GM19395 (cell line): ENCODE data around the gene MPO.

ENCODE experiments used
- ATAC-seq: cut with Tn5 transposase; IDR thresholded peaks from one replicate; pipeline ENCODE4 v1.9.1; 2021; ENCODE audit warnings: mild to moderate bottlenecking, moderate library complexity; ENCODE audit not compliant: unreplicated experiment

The MPO gene

DNA sequence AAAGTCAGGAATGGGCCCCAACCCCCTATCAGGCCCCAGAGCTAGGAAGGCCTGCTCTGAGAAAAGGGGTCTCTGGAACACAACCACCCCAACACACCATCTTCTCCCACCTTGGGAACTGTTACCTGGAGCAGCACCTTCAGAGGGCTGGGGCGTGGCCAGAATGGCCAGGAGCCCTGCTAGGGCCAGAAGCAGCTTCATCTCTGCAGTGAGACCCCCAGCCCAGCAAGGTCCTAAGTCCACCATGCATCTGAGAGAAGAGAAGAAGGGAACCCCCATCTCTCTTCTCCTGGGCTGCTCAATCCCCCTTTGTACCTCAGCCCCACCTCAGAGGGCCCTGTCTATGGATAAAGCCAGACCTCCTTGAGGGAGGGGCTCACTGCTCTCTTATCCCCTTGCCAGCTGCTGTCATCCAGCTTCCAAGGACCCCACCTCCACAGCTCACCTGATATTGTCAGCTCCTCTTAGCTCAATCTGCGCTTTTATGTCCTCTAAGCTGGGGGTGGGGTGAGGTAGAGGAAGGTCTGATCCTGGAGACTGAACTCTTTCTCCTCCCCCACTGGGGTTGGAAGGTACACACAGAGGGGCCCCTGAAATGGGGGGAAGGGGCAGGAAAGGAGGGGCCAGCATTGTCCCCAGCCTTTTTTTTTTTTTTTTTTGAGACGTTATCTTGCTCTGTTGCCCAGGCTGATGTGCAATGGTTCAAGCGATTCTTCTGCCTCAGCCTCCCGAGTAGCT is at the start of gene MPO:
Gene MPO, minus strand, starts transcription at position 456 of the 738 bp plus-strand sequence. Its CDS starts 177 bp downstream, at position 279.
- no peak for ATAC-seq

GRCh38 chr17:58329810-58330537 is 49.2 kb upstream of the MPO start:
- ATAC-seq = peak; percentile 20

- ATAC-seq = peak; percentile 51
Measured at GRCh38 chr17:58329035-58329809, 48.5 kb upstream of the MPO start.

DNA sequence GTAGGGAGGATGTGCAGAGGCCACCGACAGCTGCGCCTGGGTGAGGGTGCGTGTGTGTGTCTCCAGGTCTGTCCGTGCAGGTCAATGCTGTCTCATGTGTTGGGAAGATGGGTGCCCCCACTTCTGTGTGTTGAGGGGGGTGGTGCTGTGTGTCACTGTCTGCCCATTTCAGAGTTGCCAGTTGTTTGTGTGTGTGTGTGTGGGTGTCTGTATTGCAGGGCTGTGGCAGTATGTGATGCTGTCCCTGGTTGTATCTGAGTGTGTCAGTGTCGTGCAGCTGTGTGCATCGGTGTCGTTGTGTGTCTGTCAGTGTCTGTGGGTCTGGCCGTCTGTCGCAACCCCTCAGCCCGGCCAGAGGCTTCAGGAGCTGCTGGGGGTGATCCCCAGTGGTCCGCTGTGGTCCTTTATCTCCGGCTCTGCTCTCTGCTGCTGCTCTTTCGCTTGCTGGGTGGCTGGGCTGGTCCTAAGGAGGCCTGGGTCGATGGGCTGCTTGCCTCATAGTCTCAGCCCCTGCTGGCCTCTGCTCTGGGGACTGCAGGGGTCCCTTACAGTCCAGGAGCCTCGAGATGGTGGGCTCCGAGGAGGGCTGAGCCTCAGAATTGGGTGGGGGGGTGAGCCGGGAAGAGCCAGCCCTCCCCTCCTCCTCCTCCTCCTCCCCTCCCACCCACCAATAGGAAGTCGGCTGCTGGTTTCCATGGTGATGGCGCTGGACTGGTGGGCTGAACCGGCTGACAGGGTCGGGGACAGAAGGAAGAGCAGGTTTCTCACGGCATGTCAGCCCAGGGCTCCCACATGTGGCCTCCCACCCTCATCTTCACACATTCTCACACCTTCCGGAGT is 47.7 kb upstream of the MPO start, which contains the start of gene TSPOAP1:
Gene TSPOAP1, minus strand, starts transcription at position 601 of the 840 bp plus-strand sequence. CDS start 875 bp downstream, outside the sequence.
- peak; percentile 4 for ATAC-seq

- no peak for ATAC-seq
Measured at GRCh38 chr17:58327363-58328194, 46.8 kb upstream of the MPO start.

DNA sequence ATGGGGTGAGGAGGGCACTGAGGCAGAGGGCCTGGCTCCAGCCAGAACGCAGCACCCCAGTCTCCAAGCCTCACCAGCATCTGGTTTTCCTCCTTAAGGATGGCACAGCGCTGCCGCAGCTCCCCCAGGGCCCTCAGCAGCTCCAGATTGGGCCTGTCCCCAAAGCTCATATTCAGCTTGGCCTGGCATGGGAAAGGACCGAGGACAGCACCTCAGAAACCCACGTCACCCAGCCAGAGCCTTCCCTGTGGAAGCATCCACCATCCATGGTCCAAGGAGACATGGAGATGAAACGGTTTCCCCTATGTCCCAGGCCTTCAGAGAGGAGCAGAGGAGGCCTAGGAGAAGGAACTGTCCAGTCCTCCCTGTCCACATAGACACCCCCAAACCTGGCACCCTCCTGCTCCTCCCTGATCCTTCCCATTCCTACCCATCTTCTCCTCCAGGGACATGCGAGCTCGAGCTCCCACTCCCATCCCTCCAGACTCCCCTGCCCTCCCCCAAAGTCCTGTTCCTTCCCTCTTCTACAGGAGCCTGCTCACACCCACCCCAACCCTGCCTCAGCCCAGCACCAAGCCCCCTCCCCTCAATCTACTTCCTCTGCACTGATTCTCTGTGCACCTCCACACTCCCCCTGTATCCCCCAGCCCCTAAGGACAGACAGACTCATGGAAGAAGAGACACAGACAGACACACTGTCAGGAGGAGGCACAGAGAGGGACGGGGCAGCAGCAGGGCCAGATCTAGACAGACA is 46.1 kb upstream of the MPO start:
- ATAC-seq = no peak

GRCh38 chr17:58325976-58326468 is 45.3 kb upstream of the MPO start:
- ATAC-seq = no peak

- ATAC-seq = no peak
Measured at GRCh38 chr17:58325289-58325726, 44.6 kb upstream of the MPO start.

DNA sequence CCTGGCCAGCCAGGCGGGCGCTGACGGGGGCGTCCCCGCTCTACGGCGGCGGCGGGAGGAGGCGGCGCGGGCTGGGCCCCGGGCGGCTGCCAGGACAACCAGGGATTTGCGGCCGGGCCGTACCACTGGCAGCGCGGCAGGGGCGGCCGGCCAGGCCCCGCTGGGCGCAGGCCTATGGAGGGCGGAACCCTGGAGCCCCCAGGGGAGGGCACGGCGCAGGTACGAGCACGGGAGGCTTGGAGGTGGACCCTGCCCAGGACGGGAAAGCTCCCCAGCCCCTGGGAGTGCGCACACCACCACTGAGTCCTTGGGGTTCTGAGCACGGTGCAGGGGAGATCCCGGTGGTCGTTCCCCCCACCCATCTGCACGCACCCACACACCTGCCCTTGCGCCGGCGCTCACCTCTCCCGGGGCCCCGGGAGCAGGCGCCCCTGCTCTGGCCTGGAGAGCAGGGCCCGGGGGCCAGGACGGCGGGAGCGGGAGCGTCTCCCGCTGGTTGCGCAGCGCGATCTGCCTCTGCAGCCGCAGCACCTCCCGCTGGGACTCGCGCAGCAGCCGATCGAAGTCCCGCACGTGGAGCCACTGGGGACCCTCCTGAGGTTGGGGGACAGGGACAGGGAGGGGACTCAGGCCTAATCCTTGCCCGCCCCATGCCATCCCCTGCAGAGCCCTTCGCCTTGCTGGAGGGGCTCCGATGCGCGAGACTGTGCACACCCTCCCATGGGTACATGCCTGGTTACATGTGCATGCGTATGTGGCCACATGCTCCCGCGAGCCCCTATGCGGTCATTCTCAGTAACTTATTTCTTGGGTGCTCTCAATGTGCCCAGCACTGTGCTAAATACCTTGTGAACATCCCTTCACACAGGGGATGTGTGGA is 43.9 kb upstream of the MPO start:
- no peak for ATAC-seq

DNA sequence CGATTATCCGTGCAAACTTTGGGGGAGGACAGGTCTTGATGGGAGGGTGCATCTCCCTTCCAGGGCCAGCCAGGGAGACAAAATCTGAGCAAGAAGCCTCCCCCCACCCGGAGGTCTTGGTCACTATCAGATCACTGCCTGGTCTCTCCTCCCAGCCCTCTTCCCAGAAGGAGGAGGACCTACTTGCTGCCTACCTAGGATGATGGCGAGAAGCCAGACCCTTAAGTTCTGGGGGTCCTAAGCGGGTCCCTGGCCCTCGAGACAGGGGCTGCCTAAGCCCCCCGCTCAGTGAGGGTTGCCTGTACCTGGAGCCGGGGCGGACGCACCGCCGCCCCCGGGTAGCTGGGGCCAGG is 43.3 kb upstream of the MPO start:
- no peak for ATAC-seq

DNA sequence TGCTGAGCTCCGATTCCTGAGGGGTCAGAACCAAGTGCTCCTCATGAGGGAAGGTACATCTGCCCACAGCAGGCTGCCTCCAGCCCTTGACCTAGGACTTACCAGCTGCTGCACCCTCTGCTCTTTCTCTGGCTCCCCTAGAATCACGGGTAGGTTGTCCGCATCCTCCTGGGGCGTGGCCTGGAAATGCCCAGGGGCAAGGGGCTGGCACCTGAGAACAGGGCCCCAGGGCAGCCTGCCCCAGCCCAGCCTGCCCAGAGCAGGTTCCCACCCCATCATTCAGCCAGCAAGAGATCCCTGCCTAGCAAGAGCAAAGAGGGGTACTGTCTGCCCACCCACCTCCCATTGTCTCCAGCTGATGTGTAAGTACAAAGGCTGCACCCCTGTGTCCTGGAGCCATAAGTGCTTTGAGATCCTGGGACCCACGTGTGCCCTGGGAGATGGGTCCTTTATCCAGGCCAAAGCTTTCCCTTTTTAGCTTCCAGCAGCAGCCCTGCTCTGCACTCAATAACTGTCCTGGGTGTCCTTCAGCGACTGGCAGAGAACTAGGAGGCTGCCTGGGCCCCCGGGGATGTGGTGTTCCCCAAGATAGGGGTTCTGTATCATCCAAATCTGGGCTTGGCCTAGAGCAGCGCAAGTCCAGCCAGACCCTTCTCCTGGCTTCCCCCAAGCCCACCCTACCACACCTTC is 42.8 kb upstream of the MPO start:
- ATAC-seq = no peak

- no peak for ATAC-seq
Measured at GRCh38 chr17:58322581-58323185, 41.9 kb upstream of the MPO start.

- no peak for ATAC-seq
Measured at GRCh38 chr17:58321571-58322525, 41.1 kb upstream of the MPO start.

DNA sequence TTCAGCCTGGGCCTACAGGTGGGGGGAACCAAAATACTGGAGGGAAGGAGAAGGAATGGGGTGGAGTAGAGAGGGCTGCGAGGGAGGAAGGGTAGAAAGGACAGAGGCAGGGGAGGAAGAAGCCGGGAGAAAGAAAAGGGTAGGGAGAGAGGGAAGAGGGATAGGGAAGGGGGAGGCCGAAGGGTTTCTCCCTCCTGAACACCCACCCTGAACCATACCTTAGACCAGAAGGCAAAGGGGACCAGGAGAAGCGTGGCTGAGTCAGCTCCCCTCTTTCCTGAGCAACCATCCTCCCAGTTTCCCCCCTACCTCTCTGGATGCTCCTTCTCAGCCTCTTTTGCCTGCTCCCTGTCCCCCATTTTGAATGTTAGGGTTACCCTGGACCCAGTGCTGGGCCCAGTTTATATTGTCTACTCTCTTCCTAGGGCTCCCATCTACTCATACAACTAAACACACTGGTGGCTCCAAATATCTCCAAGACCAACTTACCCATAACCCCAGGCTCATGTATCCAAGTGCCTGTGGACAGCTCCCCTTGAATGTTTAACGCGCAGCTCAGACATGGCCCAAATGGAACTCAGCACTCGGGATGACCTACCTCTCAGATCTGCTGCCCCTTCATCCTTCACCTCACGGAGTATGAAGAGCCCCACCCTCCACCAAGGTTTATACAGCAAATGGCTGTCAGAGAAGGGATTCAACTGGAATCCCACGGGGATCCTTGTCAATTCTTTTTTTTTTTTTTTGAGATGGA is 40.0 kb upstream of the MPO start:
- no peak for ATAC-seq

GRCh38 chr17:58320163-58320558 is 39.4 kb upstream of the MPO start:
- no peak for ATAC-seq
